ENCODE results near the gene EEF1E1.

DNA sequence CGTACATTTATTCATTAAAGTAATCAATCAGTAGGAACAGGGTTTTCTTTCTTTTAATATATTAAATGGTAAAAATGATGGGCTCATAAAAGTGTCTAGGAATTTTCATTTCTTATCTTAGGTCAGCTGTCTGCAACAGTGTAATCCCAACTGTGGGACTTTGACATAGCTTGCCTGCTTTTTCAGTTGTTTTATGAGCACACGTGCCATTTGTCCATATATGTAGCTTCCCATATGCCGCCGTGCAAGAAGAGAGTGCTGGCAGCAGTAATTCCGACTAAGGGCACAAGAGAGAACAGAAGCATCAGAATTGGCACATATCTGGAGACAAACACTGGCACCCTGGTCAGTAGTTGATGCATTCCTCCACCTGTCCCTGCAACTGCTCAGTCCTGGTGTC, 20.9 kb upstream of the EEF1E1 start:
- TF ChIP-seq, protein P1, sequence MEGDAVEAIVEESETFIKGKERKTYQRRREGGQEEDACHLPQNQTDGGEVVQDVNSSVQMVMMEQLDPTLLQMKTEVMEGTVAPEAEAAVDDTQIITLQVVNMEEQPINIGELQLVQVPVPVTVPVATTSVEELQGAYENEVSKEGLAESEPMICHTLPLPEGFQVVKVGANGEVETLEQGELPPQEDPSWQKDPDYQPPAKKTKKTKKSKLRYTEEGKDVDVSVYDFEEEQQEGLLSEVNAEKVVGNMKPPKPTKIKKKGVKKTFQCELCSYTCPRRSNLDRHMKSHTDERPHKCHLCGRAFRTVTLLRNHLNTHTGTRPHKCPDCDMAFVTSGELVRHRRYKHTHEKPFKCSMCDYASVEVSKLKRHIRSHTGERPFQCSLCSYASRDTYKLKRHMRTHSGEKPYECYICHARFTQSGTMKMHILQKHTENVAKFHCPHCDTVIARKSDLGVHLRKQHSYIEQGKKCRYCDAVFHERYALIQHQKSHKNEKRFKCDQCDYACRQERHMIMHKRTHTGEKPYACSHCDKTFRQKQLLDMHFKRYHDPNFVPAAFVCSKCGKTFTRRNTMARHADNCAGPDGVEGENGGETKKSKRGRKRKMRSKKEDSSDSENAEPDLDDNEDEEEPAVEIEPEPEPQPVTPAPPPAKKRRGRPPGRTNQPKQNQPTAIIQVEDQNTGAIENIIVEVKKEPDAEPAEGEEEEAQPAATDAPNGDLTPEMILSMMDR (IDR thresholded peaks at IDR 0.05): no peak
- no peak for TF ChIP-seq ZFX (IDR thresholded peaks at IDR 0.05; ENCODE audit: borderline replicate concordance)
